ENCODE results near the gene EPB41L5.

DNA sequence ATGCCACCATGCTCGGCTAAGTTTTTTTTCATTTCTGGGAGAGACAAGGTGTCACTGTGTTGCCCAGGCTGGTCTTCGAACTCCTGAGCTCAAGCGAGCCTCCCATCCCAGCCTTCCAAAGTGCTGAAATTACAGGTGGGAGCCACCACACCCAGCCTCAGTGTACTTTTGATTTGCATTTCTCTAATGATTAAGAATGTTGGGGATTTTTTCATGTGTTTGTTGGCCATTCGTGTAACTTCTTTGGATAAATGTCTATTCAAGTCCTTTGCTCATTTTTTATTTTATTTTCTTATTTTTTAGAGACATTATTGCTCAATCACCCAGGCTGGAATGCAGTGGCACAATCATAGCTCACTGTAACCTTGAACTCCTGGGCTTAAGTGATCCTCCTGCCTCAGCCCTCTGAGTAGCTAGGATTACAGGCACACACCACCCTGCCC lies 137.2 kb downstream of the EPB41L5 start:
- no peak for TF ChIP-seq EP300 (IDR thresholded peaks at IDR 0.05)
- TF ChIP-seq POLR2A (IDR thresholded peaks at IDR 0.05): no peak
- TF ChIP-seq, protein P1, sequence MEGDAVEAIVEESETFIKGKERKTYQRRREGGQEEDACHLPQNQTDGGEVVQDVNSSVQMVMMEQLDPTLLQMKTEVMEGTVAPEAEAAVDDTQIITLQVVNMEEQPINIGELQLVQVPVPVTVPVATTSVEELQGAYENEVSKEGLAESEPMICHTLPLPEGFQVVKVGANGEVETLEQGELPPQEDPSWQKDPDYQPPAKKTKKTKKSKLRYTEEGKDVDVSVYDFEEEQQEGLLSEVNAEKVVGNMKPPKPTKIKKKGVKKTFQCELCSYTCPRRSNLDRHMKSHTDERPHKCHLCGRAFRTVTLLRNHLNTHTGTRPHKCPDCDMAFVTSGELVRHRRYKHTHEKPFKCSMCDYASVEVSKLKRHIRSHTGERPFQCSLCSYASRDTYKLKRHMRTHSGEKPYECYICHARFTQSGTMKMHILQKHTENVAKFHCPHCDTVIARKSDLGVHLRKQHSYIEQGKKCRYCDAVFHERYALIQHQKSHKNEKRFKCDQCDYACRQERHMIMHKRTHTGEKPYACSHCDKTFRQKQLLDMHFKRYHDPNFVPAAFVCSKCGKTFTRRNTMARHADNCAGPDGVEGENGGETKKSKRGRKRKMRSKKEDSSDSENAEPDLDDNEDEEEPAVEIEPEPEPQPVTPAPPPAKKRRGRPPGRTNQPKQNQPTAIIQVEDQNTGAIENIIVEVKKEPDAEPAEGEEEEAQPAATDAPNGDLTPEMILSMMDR (IDR thresholded peaks at IDR 0.05): no peak

Measured in ovary (tissue), 3 donors.